Ishikawa (cell line): Measurements from ENCODE around the gene CAMSAP3.

Experiments used
- CREB1 ChIP-seq: IDR thresholded peaks from 2 replicates; pipeline ENCODE4 v1.6.1; 2012; ENCODE audit warnings: low read depth
- EP300 ChIP-seq: IDR thresholded peaks from 2 replicates; pipeline ENCODE4 v1.6.1; 2012; ENCODE audit warnings: borderline replicate concordance
- MAX ChIP-seq: IDR thresholded peaks from 2 replicates; pipeline ENCODE4 v1.6.1; 2012
- RAD21 ChIP-seq: IDR thresholded peaks from 2 replicates; pipeline ENCODE4 v1.6.1; 2012; ENCODE audit warnings: low read depth
- REST ChIP-seq: IDR thresholded peaks from 2 replicates; pipeline ENCODE4 v1.6.1; 2012; ENCODE audit warnings: low read depth, mild to moderate bottlenecking
- TEAD4 ChIP-seq: IDR thresholded peaks from 2 replicates; pipeline ENCODE4 v1.6.1; 2012
- YY1 ChIP-seq: IDR thresholded peaks from 2 replicates; pipeline ENCODE4 v1.6.1; 2012; ENCODE audit warnings: low read depth

- no peak for TF ChIP-seq YY1
- no peak for TF ChIP-seq TEAD4
- TF ChIP-seq RAD21: no peak
- TF ChIP-seq EP300: no peak
- TF ChIP-seq CREB1: no peak
- no peak for TF ChIP-seq MAX
- no peak for TF ChIP-seq REST
Measured at GRCh38 chr19:7600721-7601120, 5.1 kb downstream of the CAMSAP3 start.
